ENCODE data around the gene TATDN2.

Gene TATDN2

DNA sequence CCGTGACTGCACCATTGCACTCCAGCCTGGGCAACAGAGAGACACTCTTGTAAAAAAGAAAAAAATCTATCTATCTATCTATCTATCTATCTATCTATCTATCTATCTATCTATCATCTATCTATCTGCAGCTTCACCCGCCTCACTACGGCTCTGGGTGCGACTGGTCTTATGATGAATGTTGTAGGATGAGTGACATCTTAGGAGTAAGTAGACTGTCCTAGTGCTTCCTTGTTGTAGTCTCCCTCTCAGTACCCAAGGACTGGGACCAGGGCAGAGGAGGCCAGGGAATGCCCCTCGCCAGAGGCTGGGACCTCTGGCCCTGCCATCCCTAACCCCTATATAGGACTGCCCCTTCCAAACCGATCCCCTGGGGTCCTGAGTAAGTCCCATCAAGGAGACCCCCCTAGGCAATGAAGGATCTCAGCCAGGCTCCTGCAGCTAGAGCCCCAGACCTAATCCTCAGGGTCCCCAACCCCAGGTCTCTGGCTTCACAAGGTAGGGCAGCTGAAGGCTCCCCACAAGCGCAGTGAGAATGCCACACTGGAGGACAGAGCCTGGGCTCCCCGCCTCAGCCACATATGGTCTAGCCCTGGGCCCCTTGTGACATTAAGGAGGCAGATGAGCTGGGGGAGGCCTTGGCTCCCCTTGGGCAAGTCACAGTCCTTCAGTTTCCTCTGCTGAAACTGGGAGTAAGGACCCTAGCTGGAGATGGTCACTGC lies 73.5 kb downstream of the TATDN2 start:
- DNase-seq, result no peak

DNA sequence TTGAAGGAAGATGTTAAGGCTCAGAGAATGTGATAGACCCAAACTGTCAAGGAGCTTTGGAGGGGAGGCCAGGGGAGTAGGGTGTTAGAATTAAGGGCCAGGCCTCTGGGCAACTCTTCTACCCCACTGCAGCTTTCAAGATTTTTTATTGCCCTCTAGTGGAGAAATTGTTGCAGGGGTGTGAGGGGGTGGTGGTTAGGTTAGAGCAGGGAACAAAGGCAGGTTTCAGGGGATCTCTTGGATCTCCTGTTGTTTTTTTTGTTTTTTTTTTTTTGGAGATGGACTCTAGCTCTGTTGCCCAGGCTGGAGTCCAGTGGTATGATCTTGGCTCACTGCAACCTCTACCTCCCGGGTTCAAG lies 74.1 kb downstream of the TATDN2 start:
- DNase-seq, result no peak

DNA sequence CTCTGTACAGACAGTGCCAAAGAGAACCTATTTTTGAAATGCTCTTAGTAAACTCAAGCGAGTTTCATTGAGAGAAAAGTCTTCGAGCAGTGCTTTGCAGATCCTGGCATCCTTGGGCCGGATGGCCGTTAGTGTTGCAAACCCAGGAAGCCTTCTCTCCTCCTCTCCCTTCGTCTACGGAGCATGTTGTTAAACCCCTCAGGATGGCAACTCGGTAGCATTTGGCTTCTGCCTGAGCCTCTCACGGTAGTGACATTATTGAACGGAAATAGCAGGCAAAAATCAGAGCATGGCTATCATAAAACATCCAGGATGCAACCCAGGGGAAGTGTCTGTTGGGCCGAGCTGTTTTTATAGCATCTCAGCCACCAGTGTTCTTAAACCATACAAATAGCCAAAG lies 79.3 kb downstream of the TATDN2 start:
- DNase-seq, result no peak

DNA sequence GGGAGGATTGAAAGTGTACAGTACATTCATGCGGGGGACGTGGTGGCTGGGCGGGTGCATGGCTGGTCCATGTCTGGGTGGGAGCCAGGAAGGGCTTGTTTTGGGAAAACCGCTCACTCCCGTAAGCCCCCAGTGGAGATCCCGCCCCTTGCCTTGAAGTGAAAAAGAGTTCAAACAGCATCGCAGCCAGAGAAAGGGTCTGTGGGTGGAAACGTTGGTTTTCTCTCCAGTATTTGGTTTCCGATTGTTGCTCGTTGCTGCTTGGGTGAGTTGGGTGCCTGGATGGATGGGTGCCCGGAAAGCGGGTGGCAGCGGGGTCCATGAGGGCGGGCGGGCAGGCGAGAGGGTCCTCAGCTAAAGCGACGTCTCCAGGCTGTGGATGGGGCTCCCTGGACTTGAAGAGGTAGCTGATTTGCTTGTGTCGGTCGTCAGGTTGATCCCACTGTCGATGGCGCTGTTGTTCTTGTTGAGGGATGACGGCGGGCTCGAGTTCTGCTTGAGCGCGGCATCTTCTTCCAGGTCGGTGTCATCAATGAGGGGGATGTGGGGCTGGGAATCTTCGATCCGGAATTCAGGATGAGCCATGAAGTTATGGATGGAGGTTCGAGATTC lies 80.3 kb downstream of the TATDN2 start:
- DNase-seq, result no peak

DNA sequence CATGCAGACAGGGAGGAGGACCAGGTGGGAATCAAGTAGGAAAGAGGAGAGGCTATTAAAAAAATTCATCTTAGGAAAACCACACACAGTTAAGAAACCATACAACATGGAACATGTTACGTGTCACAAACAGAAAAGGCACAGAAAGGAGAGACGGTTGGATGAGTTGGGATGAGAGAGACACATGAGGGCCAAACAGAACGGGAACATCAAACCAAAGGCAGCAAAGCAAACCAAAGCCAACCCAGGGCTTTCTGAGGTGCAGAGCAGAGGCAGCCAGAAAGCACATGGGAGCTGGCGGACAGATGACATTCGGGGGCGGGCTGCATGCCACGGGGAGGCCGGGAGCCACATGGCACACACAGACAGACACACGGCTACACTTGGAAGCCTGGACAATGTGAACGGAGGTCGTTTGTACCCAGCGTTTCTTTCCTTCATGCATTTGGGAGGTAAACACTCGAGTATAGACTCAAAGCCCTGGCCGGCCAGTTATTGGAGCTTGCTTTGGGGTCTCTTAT lies 81.3 kb downstream of the TATDN2 start:
- DNase-seq, result no peak

DNA sequence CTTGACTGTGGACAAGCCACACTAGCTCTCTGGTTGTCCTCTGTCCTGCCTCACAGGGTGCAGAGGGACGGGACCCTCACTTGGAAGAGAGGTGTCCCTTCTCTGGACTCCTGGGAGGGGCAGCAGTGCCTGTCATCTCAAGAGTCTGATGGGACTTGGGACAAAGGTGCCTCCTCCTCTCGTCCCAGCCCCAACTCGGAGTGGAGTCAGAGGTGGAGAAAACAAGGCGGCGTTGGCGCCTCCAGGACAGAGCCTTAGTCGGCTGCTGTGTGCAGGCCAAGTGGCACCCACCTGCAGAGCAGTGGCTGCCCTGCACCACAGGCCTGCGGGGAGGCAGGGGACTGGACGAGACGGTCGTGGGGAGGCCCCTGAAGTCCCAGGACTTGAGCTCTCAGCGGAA lies 82.1 kb downstream of the TATDN2 start:
- DNase-seq, result no peak

Data from GF-D8 (cell line).